Osteocyte (in vitro differentiated cells): Measurements from ENCODE around the gene ARID3B. TPM values are rescaled to one million over a fixed set of nuclear protein-coding genes. Genes with fewer than 3 reads are reported as not detected.

Experiments used
- DNase-seq: peaks from one replicate; pipeline ENCODE4 v3.0.0; 2021; ENCODE audit warnings: mixed read lengths; ENCODE audit not compliant: unreplicated experiment; ENCODE audit errors: extremely low spot score
- H3K27ac Mint-ChIP-seq: one replicate; pipeline ENCODE4 v1.8.0; 2021; ENCODE audit warnings: mild to moderate bottlenecking, mixed read lengths; ENCODE audit not compliant: unreplicated experiment
- H3K27me3 Mint-ChIP-seq: one replicate; pipeline ENCODE4 v1.8.0; 2021; ENCODE audit warnings: mixed read lengths; ENCODE audit not compliant: unreplicated experiment
- H3K36me3 Mint-ChIP-seq: one replicate; pipeline ENCODE4 v1.8.0; 2021; ENCODE audit warnings: mixed read lengths; ENCODE audit not compliant: unreplicated experiment
- H3K4me1 Mint-ChIP-seq: one replicate; pipeline ENCODE4 v1.8.0; 2021; ENCODE audit warnings: mixed read lengths; ENCODE audit not compliant: unreplicated experiment
- H3K4me3 Mint-ChIP-seq: one replicate; pipeline ENCODE4 v1.8.0; 2021; ENCODE audit warnings: mild to moderate bottlenecking, moderate library complexity, mixed read lengths; ENCODE audit not compliant: unreplicated experiment
- H3K9me3 Mint-ChIP-seq: one replicate; pipeline ENCODE4 v1.8.0; 2021; ENCODE audit warnings: mixed read lengths; ENCODE audit not compliant: unreplicated experiment
- CTCF ChIP-seq: fragments of 200-600 bp; sonication (generic); IDR thresholded peaks from 2 replicates; pipeline ENCODE4 v1.5.0; 2021; ENCODE audit warnings: antibody characterized with exemption, mild to moderate bottlenecking, moderate library complexity
- total RNA-seq: library from RNA; stranded (reverse); gene quantifications from 2 replicates; pipeline ENCODE4 v1.2.1, GENCODE V29; 2021

ARID3B gene
- total RNA-seq, 1 donor from 2014 or later: 2.8 TPM

GRCh38 chr15:74642734-74643664, 102.0 kb downstream of the ARID3B start:
- H3K27ac Mint-ChIP-seq: peak overlapping the region; percentile 49
- peaks cover 12% of the 10 kb centered on the region for H3K4me1 Mint-ChIP-seq
- H3K9me3 Mint-ChIP-seq: no peaks in the 10 kb centered on the region
- no peak for TF ChIP-seq CTCF
- no peak overlapping the region for H3K4me3 Mint-ChIP-seq
- no peaks in the 10 kb centered on the region for H3K27me3 Mint-ChIP-seq
- DNase-seq: no peak
- peaks cover 11% of the 10 kb centered on the region for H3K36me3 Mint-ChIP-seq

- Mint-ChIP-seq H3K4me3 (no peak overlapping the region), H3K27ac (no peak overlapping the region), H3K4me1 (peaks cover 12% of the 10 kb centered on the region), H3K27me3 (no peaks in the 10 kb centered on the region), H3K36me3 (peaks cover 7% of the 10 kb centered on the region), H3K9me3 (no peaks in the 10 kb centered on the region)
- no peak for DNase-seq
- TF ChIP-seq CTCF: no peak
Observed at GRCh38 chr15:74643665-74644204, 102.7 kb downstream of the ARID3B start.

GRCh38 chr15:74646480-74646879, 105.5 kb downstream of the ARID3B start:
- Mint-ChIP-seq H3K4me3 (no peak overlapping the region), H3K4me1 (peaks cover 12% of the 10 kb centered on the region), H3K9me3 (no peaks in the 10 kb centered on the region), H3K36me3 (peaks cover 4% of the 10 kb centered on the region), H3K27ac (no peak overlapping the region), H3K27me3 (no peaks in the 10 kb centered on the region)
- no peak for DNase-seq
- no peak for TF ChIP-seq CTCF

Other genes starting within 250 kb of the ARID3B start
- not detected in 2 replicates for gene CYP11A1, start 173.6 kb upstream of the ARID3B start, total RNA-seq
- 0.37 and 0.51 TPM in 2 replicates for gene SEMA7A, start 107.3 kb upstream of the ARID3B start, total RNA-seq
- gene UBL7, start 80.1 kb upstream of the ARID3B start, total RNA-seq: 49.6 and 59.5 TPM in 2 replicates
- gene CLK3, start 74.6 kb downstream of the ARID3B start, total RNA-seq: 51.3 and 53.2 TPM in 2 replicates
- 42.9 and 54.2 TPM in 2 replicates for gene EDC3, start 154.8 kb downstream of the ARID3B start, total RNA-seq
- gene CYP1A1, start 184.3 kb downstream of the ARID3B start, total RNA-seq: 0.18 and 0.24 TPM in 2 replicates
- gene CYP1A2, start 207.6 kb downstream of the ARID3B start, total RNA-seq: not detected in 2 replicates
- 56.0 and 57.0 TPM in 2 replicates for gene CSK, start 240.9 kb downstream of the ARID3B start, total RNA-seq